Thymus (tissue), 11 donors: ENCODE measurements around the gene FGF14. TPM values are rescaled to one million over a fixed set of nuclear protein-coding genes. Genes with fewer than 3 reads are reported as not detected.

Source experiments
- DNase-seq, 9 donors: peaks; one replicate each; pipeline ENCODE4 v3.0.0-alpha.2; 2013; ENCODE audit warnings: low spot score in 9 of 9, low read depth in 6 of 9, missing footprints in 1 of 9
- H3K27ac ChIP-seq, 2 donors: one replicate each; pipeline ENCODE4 v1.5.1; 2013; ENCODE audit warnings: control low read depth in 1 of 2, low read depth in 1 of 2, low read length in 1 of 2, mild to moderate bottlenecking in 1 of 2, moderate library complexity in 1 of 2
- H3K27me3 ChIP-seq, 2 donors: one replicate each; pipeline ENCODE4 v1.5.1; 2013; ENCODE audit warnings: low read length in 1 of 2; ENCODE audit not compliant: control insufficient read depth in 2 of 2, insufficient read depth in 1 of 2
- H3K36me3 ChIP-seq, 2 donors: one replicate each; pipeline ENCODE4 v1.5.1; 2013; ENCODE audit warnings: low read length in 1 of 2, mild to moderate bottlenecking in 1 of 2, moderate library complexity in 1 of 2; ENCODE audit not compliant: control insufficient read depth in 2 of 2, insufficient read depth in 2 of 2
- H3K4me1 ChIP-seq, 2 donors: one replicate each; pipeline ENCODE4 v1.5.1; 2013; ENCODE audit warnings: low read length in 2 of 2; ENCODE audit not compliant: control insufficient read depth in 2 of 2, insufficient read depth in 2 of 2
- H3K4me3 ChIP-seq, 2 donors: one replicate each; pipeline ENCODE4 v1.5.1; 2013; ENCODE audit warnings: low read length in 2 of 2, control low read depth in 1 of 2, mild to moderate bottlenecking in 1 of 2
- H3K9me3 ChIP-seq, 2 donors: one replicate each; pipeline ENCODE4 v1.5.1; 2013; ENCODE audit warnings: low read length in 1 of 2, mild to moderate bottlenecking in 1 of 2; ENCODE audit not compliant: control insufficient read depth in 2 of 2, insufficient read depth in 1 of 2
- WGBS: extraction: QIAGEN DNeasy Blood & Tissue Kit; methylation state at CpG from one replicate; pipeline ENCODE4 v1.1.7; 2013; 5-methylcytosine and 5-hydroxymethylcytosine counted together
- polyA plus RNA-seq: library from polyadenylated mRNA; stranded (reverse); fragments of 200-250 nt; gene quantifications from one replicate; pipeline ENCODE4 v1.2.3, GENCODE V29; 2013
- total RNA-seq: library from RNA; stranded (reverse); fragments of 120-200 nt; gene quantifications from one replicate; pipeline ENCODE4 v1.2.4, GENCODE V29; 2013
- donor health status: healthy.

FGF14 gene
- total and polyA plus RNA-seq, 2 donors: 0.05 to 0.14 TPM

DNA sequence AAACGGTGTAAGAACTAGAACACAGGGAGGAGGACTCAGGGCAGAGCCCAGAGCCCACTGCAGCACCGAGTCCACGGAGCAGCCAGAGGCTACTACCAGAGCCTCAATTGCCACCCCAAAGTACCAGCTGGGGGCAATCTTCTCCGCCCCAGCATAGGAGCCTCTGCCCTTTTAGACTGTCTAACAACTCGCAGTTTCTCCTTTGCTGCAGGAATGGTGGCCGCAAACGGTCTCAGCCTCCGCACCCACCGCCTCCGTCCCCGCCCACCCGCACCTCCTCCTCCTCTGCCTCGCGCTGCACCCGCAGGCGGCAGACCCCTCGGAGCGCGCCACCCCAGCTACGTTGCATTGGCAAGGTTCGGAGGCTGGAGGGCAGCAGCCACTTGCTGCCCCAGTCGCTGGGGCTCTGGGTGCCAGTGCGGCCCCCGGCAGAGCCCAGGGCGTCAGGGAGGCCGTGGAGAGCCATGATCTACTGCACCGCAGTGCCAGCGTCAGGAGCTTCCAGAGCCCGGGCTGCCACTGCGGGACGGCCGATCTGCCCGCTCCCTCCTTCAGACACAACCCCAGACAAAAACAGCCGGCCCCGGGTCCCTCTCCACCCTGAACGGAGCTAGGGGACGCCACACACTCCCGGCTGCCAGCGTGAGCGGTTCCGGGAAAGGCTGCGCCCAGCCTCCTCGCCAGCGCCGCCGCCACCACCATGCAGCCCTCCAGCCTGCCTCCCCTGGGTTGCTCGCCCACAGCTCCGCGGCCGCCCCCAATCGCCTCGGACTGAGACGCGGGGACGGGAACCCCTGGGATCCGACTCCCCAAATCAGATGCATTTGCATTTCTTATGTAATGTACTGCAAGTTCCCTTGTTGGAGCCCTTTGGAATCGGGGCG is 1.8 kb downstream of the FGF14 start:
- DNase-seq: no peak
- H3K27me3 ChIP-seq: peaks cover 28 to 69% of the 10 kb centered on the region in 2 donors
- 3% methylated on average over 58 of the region's 58 CpGs for WGBS

DNA sequence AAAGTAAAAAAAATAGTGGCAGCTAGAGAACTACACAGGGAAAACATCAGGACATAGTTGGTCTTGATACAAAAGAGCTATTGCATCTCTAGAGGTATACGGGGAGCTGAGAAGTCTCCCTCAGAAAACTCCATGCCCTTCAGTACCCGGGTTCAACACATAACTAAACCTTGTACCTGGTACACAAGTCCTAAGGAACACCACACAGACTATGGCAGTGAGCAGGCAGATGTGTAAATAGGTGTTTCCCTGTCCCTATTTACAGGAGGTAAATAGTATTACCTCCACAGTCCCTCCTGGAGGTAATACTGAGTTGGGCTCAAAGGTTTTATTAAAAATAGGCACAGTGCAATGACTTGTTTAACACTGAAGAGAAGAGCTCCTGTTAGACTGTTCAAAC is 5.9 kb downstream of the FGF14 start:
- DNase-seq: no peak
- peaks cover 16 to 27% of the 10 kb centered on the region in 2 donors for H3K4me1 ChIP-seq
- H3K4me3 ChIP-seq: no peak overlapping the region
- peaks cover 20 to 49% of the 10 kb centered on the region in 2 donors for H3K27me3 ChIP-seq
- H3K36me3 ChIP-seq: no peaks in the 10 kb centered on the region
- H3K27ac ChIP-seq: no peak overlapping the region
- 92% methylated on average over 2 of the region's 2 CpGs for WGBS
- H3K9me3 ChIP-seq: peaks cover 0 to 4% of the 10 kb centered on the region in 2 donors

More for the DNA sequence above, 1.8 kb downstream of the FGF14 start:
- Histone ChIP-seq H3K27ac (no peak overlapping the region), H3K9me3 (peaks cover 0 to 4% of the 10 kb centered on the region in 2 donors), H3K4me1 (peaks cover 6 to 16% of the 10 kb centered on the region in 2 donors), H3K4me3 (peak overlapping the region in 1 of 2 donors; percentile 33), H3K36me3 (no peaks in the 10 kb centered on the region)

DNA sequence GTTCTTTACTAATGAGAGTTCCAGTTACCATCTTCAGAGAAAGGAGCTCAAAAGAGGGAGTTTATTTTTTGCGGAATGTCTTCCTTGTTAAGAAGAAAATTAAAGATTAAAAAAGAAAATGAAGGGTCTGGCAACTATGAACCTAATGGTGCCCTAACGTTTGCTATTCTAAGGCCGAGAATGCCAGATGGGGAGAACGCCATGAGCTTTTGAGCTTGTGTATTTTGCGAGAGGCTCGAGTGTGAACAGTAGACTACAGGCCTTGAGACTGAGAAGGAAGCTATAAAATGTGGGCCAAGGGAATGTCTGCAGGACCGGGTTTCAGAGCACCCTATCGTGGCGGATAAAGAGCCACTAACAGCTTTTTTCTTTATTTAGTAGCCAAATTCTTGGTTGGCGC is 6.7 kb downstream of the FGF14 start:
- Histone ChIP-seq H3K27me3 (peaks cover 15 to 42% of the 10 kb centered on the region in 2 donors), H3K27ac (no peak overlapping the region), H3K9me3 (no peaks in the 10 kb centered on the region), H3K4me1 (peaks cover 14 to 20% of the 10 kb centered on the region in 2 donors), H3K36me3 (no peaks in the 10 kb centered on the region), H3K4me3 (peak overlapping the region; percentile 71 to 83)
- 94% methylated on average over 10 of the region's 10 CpGs for WGBS
- no peak for DNase-seq

DNA sequence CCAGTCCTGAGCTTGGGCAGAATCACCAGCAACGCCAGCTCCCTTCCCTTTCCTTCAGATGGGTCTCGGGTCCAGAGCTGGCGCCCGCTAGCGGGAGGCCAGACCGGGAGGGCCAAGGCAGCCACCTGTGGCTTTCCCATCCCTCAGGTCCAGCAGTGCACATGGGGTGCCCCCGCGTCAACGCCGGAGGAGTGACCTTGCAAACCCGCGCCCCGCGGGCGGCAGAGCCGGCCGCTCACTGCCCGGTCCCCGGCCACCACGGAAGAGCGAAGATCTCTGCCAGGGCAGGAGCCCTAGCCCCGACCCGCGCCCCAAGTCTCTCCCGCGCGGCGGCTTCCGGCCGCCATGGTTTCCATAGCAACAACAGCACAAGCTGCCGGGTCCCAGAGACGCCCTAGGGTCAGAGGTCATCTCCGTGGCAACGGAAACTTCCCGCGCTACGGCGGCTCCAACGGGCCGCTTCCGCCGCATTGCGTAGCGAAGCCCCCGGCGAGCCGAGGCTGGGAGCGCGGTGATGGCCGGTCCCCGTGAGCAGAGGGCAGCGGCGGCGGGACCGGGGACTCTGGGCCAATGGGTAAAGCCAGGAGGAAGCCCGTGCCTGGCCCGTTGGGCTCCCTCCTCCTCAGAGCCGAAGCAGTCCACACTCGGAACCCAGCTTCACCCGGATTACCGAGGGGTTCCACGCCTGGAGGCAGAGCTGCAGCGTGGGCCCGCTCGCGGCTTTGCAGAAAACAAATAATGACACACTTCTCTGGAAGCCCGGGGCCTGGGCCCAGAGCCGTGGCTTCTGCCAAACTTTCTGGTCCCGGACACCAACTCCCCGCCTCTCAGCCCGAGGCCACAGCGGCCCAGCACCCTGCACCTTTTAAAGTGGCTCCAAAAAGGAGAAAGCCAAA is 7.4 kb downstream of the FGF14 start:
- Histone ChIP-seq H3K9me3 (no peaks in the 10 kb centered on the region), H3K36me3 (no peaks in the 10 kb centered on the region), H3K27me3 (peaks cover 8 to 34% of the 10 kb centered on the region in 2 donors), H3K4me1 (peaks cover 12 to 15% of the 10 kb centered on the region in 2 donors), H3K27ac (no peak overlapping the region), H3K4me3 (peak overlapping the region; percentile 71 to 83)
- peak; percentile 94 to 99 (median 96) for DNase-seq
- 2% methylated on average over 72 of the region's 72 CpGs for WGBS

DNA sequence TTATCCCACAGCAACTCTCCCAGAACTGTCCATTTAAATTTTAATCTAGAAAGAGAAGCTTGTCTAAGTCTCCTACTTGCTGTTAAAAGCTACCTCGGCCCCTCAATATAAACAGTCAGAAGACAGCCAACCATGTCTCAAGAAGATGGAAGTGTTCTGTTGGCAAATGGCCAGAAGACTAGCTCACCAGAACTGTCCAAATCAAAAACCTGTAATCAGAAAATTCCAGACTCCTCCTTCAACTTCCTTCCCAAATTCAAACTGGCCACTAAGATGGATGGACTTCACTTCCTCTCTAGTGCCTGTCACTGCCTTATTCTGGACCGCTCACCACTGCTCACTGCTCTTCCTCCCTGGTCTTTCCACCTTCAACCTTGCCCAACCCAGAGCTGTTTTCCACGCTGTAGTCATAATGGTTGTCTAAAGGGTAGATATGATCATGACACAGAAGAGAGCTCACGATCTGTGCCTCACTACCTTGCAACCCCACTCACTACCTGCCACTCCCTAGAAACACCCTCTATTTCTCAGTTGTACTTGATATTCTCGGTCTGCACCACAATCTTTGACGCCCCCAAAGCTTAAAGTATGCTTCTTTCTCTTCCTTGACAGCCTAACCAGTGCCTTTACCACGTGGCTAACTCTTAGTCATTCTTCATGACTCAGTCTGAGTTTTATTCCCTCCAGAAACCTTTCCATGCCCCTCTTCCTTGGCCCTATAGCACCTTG is 9.2 kb downstream of the FGF14 start:
- H3K9me3 ChIP-seq: no peaks in the 10 kb centered on the region
- no peak for DNase-seq
- peaks cover 12 to 15% of the 10 kb centered on the region in 2 donors for H3K4me1 ChIP-seq
- peaks cover 5 to 18% of the 10 kb centered on the region in 2 donors for H3K27me3 ChIP-seq
- no peak overlapping the region for H3K4me3 ChIP-seq
- no peak overlapping the region for H3K27ac ChIP-seq
- no peaks in the 10 kb centered on the region for H3K36me3 ChIP-seq
- WGBS: 89% methylated on average over 7 of the region's 7 CpGs

DNA sequence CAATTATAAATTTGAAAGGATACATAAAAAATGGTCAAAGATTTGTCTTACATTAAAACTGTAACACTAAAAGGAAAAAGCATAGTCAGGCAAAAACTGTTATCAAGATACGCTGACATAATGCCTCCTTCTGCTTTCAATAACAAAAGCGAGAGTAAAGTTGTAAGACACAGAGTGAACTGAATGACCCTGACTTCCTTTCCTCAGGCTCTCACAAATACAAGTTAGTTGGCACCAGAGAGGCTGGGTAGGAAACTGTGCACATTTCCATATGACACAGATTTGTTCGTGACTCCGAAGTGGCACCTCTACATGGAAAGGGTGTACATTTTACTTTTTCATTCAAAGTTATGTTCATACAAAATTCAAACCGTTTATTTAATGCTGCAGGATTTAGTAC is 15.4 kb downstream of the FGF14 start:
- H3K27ac ChIP-seq: no peak overlapping the region
- H3K36me3 ChIP-seq: no peaks in the 10 kb centered on the region
- no peak for DNase-seq
- H3K4me3 ChIP-seq: no peak overlapping the region
- H3K27me3 ChIP-seq: no peaks in the 10 kb centered on the region
- H3K9me3 ChIP-seq: no peaks in the 10 kb centered on the region
- WGBS: 88% methylated on average over 5 of the region's 5 CpGs
- H3K4me1 ChIP-seq: no peaks in the 10 kb centered on the region

DNA sequence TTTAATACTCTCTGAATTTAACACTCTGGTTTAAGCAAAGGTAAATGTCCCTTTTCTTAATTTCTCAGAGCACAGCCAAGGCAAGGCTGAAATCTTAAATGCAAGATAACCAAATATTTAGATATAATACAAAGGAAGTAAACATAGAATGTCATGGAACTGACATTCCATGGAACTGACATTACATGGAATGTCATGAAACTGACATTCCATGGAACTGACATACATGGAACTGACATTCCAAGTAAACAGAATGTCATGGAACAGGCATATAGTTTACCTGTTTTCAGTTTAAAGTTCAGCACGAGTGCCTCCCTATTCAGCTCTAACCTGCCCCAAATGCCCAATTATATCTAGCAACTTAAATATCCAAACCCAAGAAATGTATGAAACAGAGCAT is 21.8 kb downstream of the FGF14 start:
- Histone ChIP-seq H3K9me3 (no peaks in the 10 kb centered on the region), H3K27ac (no peak overlapping the region), H3K4me1 (no peaks in the 10 kb centered on the region), H3K4me3 (no peak overlapping the region), H3K36me3 (no peaks in the 10 kb centered on the region), H3K27me3 (no peaks in the 10 kb centered on the region)
- 94% methylated on average over 1 of the region's 1 CpG for WGBS
- no peak for DNase-seq

DNA sequence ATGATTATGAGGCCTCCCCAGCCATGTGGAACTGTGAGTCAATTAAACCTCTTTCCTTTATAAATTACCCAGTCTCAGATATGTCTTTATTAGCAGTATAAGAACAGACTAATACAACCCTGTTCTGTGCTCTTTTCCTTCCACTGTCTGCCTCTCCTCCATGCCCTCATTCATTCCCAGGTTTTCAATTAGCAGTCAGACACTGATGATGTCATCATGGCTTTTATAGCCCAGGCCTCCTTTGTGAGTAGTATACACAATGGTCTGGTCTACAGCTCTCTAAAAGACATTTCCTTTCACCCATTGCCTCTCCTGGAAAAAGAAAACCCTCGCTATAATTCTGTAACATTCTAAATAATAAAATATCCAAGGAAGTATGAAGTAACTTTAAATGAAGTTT is 25.5 kb downstream of the FGF14 start:
- Histone ChIP-seq H3K27ac (no peak overlapping the region), H3K36me3 (no peaks in the 10 kb centered on the region), H3K4me1 (no peaks in the 10 kb centered on the region), H3K9me3 (no peaks in the 10 kb centered on the region), H3K4me3 (no peak overlapping the region), H3K27me3 (no peaks in the 10 kb centered on the region)
- no peak for DNase-seq
- WGBS: 93% methylated on average over 1 of the region's 1 CpG
